ENCODE data around the gene PCNA. TPM values are rescaled to one million over a fixed set of nuclear protein-coding genes. Genes with fewer than 3 reads are reported as not detected.
"Not testable (repeated sequence)": the region's sequence is repeated elsewhere in the genome, so short reads cannot be mapped to it uniquely, and the experiment has no call there.

The PCNA gene
- total and polyA plus RNA-seq, 2 experiments from 2014 or later = 353 to 428 TPM

DNA sequence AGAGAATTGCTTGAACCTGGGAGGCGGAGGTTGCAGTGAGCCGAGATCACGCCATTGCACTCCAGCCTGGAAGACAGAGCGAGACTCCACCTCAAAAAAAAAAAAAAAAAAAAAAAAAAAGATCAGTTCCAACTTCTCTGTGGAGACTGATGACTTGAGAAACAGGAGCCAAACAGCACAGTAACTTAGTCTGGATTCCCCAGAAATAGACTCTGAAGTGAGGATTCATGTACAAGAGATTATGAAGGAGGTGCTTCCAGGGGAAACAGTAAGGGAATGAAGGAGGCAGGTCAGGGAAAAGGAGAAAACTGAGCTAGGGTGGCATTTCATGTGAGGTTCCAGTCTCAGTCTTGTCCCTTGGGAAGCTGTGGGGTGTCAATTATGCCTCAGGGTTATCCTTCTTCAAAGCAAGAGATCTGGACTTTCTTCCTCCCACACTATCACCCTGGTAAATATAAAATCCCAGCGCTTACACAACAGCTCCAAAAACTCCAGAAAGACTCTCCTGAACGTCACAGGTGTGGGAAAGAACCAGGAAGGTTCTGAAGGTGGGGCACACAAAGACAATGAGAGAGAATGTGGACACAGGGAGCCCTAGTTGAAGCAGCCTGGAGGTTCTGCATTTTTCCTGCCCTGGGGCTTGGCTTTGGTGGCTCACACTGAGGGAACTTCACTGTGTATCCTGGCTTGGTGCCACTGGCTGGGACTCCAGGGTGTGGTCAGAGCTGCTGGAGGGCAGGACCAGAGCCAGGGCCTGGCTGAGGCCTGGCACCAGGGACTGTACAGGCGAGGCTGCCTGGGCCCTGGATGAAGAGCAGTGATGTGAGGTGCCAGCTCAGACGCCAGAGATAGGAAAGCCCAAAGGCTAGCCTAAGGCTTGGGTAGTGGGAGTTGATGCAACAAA is 46.8 kb downstream of the PCNA start:
- peaks cover 11% of the 10 kb centered on the region for H3K4me1 Mint-ChIP-seq
- Histone ChIP-seq H4K20me1 (replicated peaks; ENCODE audit: insufficient read depth) (no peaks in the 10 kb centered on the region), H3F3A (replicated peaks; ENCODE audit: low read depth) (no peaks in the 10 kb centered on the region), H3K79me2 (replicated peaks; ENCODE audit: insufficient read depth) (no peaks in the 10 kb centered on the region), H3K36me3 (ENCODE audit: insufficient read depth) (no peaks in the 10 kb centered on the region), H3K27me3 (ENCODE audit: insufficient read depth) (no peaks in the 10 kb centered on the region), H3K4me1 (ENCODE audit: insufficient read depth) (no peaks in the 10 kb centered on the region), H3K9me2 (ENCODE audit: insufficient read depth) (no peaks in the 10 kb centered on the region), H3K27ac (ENCODE audit: low read depth) (no peak overlapping the region), H3K4me3 (no peak overlapping the region), H2AFZ (peak overlapping the region; percentile 87), H3K4me2 (no peak overlapping the region)
- H3K27me3 Mint-ChIP-seq (ENCODE audit: insufficient read depth, low read depth, poor library complexity) = no peaks in the 10 kb centered on the region
- no peaks in the 10 kb centered on the region for H3K36me3 Mint-ChIP-seq (ENCODE audit: low read depth)
- no peaks in the 10 kb centered on the region for H3K9me3 Mint-ChIP-seq
- TF ChIP-seq CREB1 (CRISPR knock-in tag; IDR thresholded peaks at IDR 0.05; ENCODE audit: low read depth) (no peak), STAT1 (IDR thresholded peaks at IDR 0.05; ENCODE audit: unreplicated experiment) (no peak), ZNF331 (CRISPR knock-in tag; IDR thresholded peaks at IDR 0.05; ENCODE audit: low read depth) (no peak)
- TF ChIP-seq, protein P1, sequence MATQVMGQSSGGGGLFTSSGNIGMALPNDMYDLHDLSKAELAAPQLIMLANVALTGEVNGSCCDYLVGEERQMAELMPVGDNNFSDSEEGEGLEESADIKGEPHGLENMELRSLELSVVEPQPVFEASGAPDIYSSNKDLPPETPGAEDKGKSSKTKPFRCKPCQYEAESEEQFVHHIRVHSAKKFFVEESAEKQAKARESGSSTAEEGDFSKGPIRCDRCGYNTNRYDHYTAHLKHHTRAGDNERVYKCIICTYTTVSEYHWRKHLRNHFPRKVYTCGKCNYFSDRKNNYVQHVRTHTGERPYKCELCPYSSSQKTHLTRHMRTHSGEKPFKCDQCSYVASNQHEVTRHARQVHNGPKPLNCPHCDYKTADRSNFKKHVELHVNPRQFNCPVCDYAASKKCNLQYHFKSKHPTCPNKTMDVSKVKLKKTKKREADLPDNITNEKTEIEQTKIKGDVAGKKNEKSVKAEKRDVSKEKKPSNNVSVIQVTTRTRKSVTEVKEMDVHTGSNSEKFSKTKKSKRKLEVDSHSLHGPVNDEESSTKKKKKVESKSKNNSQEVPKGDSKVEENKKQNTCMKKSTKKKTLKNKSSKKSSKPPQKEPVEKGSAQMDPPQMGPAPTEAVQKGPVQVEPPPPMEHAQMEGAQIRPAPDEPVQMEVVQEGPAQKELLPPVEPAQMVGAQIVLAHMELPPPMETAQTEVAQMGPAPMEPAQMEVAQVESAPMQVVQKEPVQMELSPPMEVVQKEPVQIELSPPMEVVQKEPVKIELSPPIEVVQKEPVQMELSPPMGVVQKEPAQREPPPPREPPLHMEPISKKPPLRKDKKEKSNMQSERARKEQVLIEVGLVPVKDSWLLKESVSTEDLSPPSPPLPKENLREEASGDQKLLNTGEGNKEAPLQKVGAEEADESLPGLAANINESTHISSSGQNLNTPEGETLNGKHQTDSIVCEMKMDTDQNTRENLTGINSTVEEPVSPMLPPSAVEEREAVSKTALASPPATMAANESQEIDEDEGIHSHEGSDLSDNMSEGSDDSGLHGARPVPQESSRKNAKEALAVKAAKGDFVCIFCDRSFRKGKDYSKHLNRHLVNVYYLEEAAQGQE (IDR thresholded peaks at IDR 0.05; ENCODE audit: unreplicated experiment) = no peak
- H3K27ac Mint-ChIP-seq = 0 out of 2 replicates have a peak overlapping the region, but pooled peaks have one; percentile 26
- ATAC-seq (peak; percentile 23; the same call in 1 of the 3 replicates), DNase-seq (ENCODE audit: low spot score) (peak; percentile 20)
- H3K4me3 Mint-ChIP-seq = no peak overlapping the region

- not testable (repeated sequence) for H3K27me3 ChIP-seq (ENCODE audit: insufficient read depth); ATAC-seq; H2AFZ ChIP-seq; H3K36me3 ChIP-seq (ENCODE audit: insufficient read depth); H4K20me1 ChIP-seq (replicated peaks; ENCODE audit: insufficient read depth); H3K27ac ChIP-seq (ENCODE audit: low read depth); H3F3A ChIP-seq (replicated peaks; ENCODE audit: low read depth); H3K9me2 ChIP-seq (ENCODE audit: insufficient read depth); H3K27me3 Mint-ChIP-seq (ENCODE audit: insufficient read depth, low read depth, poor library complexity); H3K79me2 ChIP-seq (replicated peaks; ENCODE audit: insufficient read depth); DNase-seq (ENCODE audit: low spot score); H3K27ac Mint-ChIP-seq; H3K36me3 Mint-ChIP-seq (ENCODE audit: low read depth); H3K4me2 ChIP-seq; H3K4me3 Mint-ChIP-seq; H3K4me1 ChIP-seq (ENCODE audit: insufficient read depth); H3K9me3 Mint-ChIP-seq; H3K4me3 ChIP-seq
- peaks cover 13% of the 10 kb centered on the region for H3K4me1 Mint-ChIP-seq
Observed at GRCh38 chr20:5071942-5072341, 47.8 kb downstream of the PCNA start.

DNA sequence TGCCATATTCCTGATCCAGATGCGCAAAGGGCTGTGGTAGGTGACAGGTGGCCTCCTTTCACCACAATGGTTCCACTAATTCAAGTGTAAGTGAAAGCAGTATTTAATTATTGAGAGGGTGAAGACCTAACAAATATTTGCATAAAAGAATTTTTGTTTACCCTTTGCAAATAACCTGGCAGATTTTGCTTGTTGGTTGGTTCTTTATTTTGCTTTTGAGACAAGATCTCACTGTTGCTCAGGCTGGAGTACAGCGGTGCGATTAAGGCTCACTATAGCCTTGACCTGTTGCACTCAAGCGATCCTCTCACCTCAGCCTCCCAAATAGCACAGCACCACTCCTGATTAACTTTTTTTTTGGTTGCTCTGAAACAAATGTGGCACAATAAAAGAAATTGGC is 49.2 kb downstream of the PCNA start:
- H4K20me1 ChIP-seq (replicated peaks; ENCODE audit: insufficient read depth) = no peaks in the 10 kb centered on the region
- H3K27ac Mint-ChIP-seq = no peak overlapping the region
- no peak for TF ChIP-seq JUNB (IDR thresholded peaks at IDR 0.05; ENCODE audit: unreplicated experiment)
- TF ChIP-seq ZNF114 (CRISPR knock-in tag; IDR thresholded peaks at IDR 0.05) = no peak

More for the DNA sequence above, 49.2 kb downstream of the PCNA start:
- Mint-ChIP-seq H3K4me1 (peaks cover 16% of the 10 kb centered on the region), H3K4me3 (no peak overlapping the region), H3K36me3 (ENCODE audit: low read depth) (no peaks in the 10 kb centered on the region), H3K27me3 (ENCODE audit: insufficient read depth, low read depth, poor library complexity) (peaks cover 4% of the 10 kb centered on the region), H3K9me3 (no peaks in the 10 kb centered on the region)
- Histone ChIP-seq H3F3A (replicated peaks; ENCODE audit: low read depth) (no peaks in the 10 kb centered on the region), H2AFZ (no peak overlapping the region), H3K4me2 (no peak overlapping the region), H3K79me2 (replicated peaks; ENCODE audit: insufficient read depth) (no peaks in the 10 kb centered on the region), H3K27ac (ENCODE audit: low read depth) (no peak overlapping the region), H3K4me1 (ENCODE audit: insufficient read depth) (no peaks in the 10 kb centered on the region), H3K36me3 (ENCODE audit: insufficient read depth) (no peaks in the 10 kb centered on the region), H3K27me3 (ENCODE audit: insufficient read depth) (no peaks in the 10 kb centered on the region), H3K9me2 (ENCODE audit: insufficient read depth) (no peaks in the 10 kb centered on the region), H3K4me3 (no peak overlapping the region)
- no peak for DNase-seq (ENCODE audit: low spot score)
- ATAC-seq = no peak
